Raji (cell line): Measurements from ENCODE around the gene PRKCB.

Experiments used
- POLR2A ChIP-seq: IDR thresholded peaks from 2 replicates; pipeline ENCODE4 v1.6.1; 2011; ENCODE audit warnings: low read depth, low read length, control low read depth; ENCODE audit not compliant: insufficient read depth

Gene PRKCB

DNA sequence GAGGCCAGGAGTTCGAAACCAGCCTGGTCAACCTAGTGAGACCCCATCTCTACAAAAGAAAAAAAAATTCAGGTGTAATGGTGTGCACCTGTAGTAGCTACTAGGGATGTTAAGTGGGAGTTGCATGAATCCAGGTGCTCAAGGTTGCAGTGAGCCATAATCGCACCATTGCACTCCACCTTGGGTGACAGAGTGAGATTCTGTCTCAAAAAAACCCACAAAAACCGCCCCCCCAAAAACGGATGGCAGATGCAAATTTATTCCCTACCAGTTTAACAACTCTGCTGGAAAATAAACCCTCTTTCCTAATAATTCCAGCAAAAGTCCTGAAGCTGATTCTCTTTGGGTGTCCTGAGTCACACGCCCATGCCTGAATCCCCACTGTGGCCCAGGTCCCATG is 140.3 kb downstream of the PRKCB start:
- no peak for TF ChIP-seq POLR2A

DNA sequence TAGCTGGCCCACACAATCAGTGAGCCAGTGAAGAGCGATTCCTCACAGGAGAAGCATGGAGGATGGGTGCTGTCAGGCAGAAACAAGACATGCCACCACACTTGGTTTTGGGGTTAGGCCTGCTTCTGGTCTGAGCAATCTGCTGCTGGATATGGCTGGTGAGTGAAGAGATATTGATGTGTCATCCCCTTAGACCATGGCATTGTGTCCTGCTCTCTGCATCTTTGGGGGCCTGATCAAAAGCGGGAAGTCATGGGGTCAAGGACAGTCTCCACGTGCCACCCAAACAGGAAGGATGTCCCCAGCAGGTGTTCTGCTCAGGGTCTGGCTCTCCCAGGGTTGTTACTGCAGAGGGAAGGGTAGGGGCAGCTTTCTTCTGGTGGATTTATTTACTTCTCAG is 140.7 kb downstream of the PRKCB start:
- no peak for TF ChIP-seq POLR2A

DNA sequence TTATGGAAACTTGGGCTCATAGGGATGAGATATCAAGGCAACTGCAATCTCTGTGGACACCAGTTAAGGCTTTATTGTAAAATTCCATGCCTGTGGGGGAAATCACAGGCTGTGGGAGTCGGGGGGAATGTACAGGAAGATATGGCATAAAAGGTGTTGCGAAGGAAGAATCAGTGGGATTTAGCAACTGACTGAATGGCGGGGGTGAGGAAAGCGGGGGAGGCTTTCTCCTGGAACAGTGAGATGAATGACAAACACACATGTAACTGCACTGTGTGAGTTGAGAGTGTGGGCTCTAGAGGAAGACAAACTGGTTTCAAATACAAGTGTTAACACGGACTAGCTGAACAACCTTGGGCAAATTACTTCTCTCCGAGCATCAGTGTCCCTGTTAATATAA is 143.7 kb downstream of the PRKCB start:
- no peak for TF ChIP-seq POLR2A

- no peak for TF ChIP-seq POLR2A
Measured at GRCh38 chr16:23979982-23980381, 144.2 kb downstream of the PRKCB start.

GRCh38 chr16:23981429-23982399 is 145.9 kb downstream of the PRKCB start:
- no peak for TF ChIP-seq POLR2A

DNA sequence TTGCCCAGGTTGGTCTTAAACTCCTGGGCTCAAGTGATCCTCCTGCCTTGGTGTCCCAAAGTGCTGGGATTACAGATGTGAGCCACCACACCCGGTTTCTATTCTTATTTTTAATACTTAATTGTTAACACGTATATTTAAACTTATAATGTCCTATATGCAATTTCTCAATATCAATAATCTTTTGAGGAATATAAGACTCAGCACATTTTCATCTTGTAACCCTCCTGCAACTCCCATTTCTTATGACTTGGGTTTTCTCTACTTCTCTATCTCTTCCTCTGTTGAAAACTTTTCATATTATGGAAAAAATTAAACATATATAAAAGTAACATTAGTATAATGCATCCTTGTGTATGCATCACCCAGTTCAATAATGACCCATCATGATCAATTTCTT is 150.7 kb downstream of the PRKCB start:
- TF ChIP-seq POLR2A, result no peak

DNA sequence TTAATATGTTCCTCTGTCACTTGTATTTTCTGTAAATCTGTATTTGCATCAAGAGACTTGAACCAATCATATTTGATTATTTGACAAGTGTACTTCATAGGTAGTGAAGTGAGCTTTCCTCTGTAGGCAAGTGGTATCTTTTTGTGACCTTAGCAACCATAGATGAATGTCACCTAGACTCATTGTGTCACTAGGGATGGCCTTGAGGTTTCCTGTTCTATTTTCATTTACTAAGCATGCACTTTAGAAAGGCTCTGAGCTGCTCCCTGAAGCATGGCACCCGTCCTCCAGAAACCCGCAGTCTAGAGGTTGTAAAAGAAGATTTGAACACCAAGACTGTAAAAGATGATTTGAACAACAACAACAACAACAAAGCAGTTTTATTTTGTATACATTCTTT is 151.7 kb downstream of the PRKCB start:
- no peak for TF ChIP-seq POLR2A

- no peak for TF ChIP-seq POLR2A
Measured at GRCh38 chr16:23990507-23990906, 154.7 kb downstream of the PRKCB start.

DNA sequence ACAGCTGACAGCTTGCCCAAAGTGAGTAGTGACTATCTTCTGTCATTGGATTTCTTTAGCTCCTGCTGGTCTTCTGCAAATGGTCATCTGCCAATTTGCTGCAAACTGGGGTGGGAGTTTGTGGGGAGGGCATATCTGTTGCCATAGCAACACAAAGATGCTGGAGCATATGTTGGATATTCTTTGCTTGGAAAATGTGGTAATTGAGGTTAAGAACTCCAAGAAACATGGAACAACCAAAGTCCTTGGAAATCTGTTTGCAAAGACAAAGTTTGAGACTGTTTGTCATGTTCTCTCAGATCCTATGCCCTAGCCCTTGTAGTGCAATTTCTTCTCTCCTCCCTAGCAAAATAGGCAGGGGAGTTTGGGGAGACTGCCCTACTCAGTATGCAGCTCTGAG is 155.3 kb downstream of the PRKCB start:
- TF ChIP-seq POLR2A, result no peak

DNA sequence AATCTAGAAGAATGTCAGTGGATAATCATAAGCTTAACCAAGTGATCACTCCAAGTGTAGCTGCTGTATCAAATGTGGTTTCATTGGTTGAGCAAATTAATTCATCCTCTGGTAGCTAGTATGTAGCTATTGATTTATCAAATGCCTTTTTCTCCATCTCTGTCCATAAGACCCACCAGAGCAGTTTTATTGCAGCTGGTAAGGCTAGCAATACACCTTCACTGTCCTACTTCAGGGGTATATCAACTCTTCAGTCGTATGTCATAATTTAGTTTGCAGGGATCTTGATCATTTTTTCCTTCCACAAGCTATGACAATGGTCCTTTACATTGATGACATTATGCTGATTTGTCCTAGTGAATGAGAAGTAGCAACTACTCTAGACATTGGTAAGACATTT is 158.8 kb downstream of the PRKCB start:
- TF ChIP-seq POLR2A, result no peak

DNA sequence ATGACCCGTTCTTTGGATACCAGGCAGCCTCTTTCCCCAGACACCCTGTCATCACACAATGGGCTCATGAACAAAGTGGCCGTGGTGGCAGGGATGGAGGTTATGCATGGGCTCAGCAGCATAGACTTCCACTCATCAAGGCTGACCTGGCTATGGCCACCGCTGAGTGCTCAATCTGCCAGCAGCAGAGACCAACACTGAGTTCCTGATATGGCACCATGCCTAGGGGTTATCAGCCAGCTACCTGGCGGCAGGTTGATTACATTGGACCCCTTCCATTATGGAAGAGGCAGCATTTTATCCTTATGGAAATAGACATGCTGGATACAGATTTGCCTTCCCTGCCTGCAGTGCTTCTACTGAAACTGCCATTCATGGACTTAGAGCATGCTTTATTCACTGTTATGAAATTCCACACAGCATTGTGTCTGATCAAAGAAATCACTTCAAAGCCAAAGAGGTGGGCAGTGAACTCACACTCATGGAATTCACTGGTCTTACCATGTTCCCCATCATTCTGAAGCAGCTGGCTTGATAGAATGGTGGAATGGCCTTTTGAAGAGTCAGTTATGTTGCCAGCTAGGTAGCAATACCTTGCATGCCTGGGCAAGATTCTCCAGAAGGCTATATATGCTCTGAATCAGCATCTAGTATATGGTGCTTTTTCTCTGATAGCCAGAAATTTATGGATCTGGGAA is 160.6 kb downstream of the PRKCB start:
- no peak for TF ChIP-seq POLR2A

DNA sequence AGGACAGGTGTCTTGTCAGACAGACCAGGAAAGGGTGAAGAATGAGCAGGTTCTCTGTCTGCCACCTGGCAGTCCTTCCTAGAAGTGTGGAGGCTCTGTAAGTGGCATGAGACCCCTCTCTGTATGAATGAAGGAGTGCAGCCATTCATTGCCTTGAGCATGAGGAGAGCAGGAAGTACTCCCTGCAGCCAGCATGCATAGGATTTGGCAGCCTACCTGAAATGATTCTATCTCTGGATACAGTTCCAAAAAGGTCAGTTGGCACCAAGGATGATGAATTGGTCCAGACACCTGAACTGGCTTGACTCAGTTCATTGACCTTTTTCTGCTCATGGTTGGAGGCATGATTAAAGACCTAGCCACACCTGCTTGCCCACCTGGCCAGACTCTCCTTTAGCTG is 163.0 kb downstream of the PRKCB start:
- no peak for TF ChIP-seq POLR2A

- no peak for TF ChIP-seq POLR2A
Measured at GRCh38 chr16:23999663-24000062, 163.9 kb downstream of the PRKCB start.

DNA sequence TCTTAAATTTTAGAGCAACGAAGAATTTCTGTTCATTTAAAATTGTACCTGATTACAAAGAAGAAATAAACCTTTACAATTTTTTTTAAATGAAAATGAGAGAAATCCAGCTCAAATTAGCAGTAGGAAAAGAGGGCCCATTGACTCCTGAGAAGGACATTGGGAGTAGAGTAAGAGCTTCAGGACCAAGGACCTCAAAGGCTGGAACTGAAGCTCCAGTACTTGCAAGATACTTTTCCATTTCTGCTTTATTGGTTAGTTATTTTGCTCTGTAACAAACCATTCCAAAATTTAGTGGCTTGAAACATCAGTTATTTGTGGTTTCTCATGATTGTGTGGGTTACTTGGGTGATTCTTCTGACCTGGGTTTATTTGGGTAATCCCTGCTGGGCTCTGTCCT is 165.9 kb downstream of the PRKCB start:
- TF ChIP-seq POLR2A, result no peak

- no peak for TF ChIP-seq POLR2A
Measured at GRCh38 chr16:24002619-24003018, 166.8 kb downstream of the PRKCB start.

DNA sequence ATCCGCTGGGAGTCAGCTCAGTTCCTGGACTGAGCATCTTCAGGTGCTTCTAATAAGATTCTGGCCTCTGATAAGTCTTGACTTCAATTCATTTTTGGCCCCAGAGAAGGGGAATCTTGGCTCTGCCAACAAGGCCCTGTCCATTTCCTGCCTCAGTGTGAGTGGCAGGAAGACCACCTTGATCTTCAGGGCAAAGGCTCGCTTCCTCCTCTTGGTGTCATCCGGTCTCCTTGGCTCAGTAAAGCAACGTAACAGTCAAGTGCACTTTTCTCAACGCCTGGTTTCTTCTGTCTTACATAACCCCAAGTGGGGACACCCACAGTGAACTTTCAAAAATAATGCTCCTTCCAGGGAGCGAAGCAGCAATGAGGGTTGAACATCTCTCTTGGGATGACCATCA is 169.8 kb downstream of the PRKCB start:
- TF ChIP-seq POLR2A, result no peak
